Measurements from ENCODE around the gene VPREB3. TPM values are rescaled to one million over a fixed set of nuclear protein-coding genes. Genes with fewer than 3 reads are reported as not detected.
A peak's percentile ranks its signal among the peaks of the same experiment; 100 is the strongest.

VPREB3 gene
- polyA plus RNA-seq, 1 donor (not counting 4 experiments of a cell fraction or from before 2014, with no cell fraction given): not detected

GRCh38 chr22:23787600-23787896 is 33.3 kb upstream of the VPREB3 start:
- Histone ChIP-seq H3K9me3 (ENCODE audit: control insufficient read depth, low read depth, low read length) (no peaks in the 10 kb centered on the region), H2AFZ (ENCODE audit: control insufficient read depth, low read length) (peak overlapping the region; percentile 49), H3K4me3 (ENCODE audit: control insufficient read depth in 2 of 3, extremely low read depth in 1 of 3, insufficient read depth in 2 of 3, low read depth in 1 of 3, low read length in 3 of 3) (peak overlapping the region; percentile 67 to 95 (median 95)), H3K4me1 (ENCODE audit: control insufficient read depth, extremely low read depth, insufficient read depth, low read length) (peaks cover 12% of the 10 kb centered on the region), H3K27ac (ENCODE audit: control insufficient read depth, insufficient read depth, low read length) (peak overlapping the region; percentile 42), H3K4me2 (ENCODE audit: control insufficient read depth, extremely low read depth, insufficient read depth, low read depth, low read length) (peak overlapping the region; percentile 96), H3K9ac (ENCODE audit: control insufficient read depth, extremely low read depth, insufficient read depth, low read length) (peak overlapping the region; percentile 96), H3K27me3 (ENCODE audit: control insufficient read depth, extremely low read depth, insufficient read depth, low read length) (no peaks in the 10 kb centered on the region), H4K20me1 (ENCODE audit: control insufficient read depth, extremely low read depth, insufficient read depth, low read length) (peaks cover 13% of the 10 kb centered on the region), H3K79me2 (ENCODE audit: control insufficient read depth, insufficient read depth, low read length) (peaks cover 51% of the 10 kb centered on the region), H3K36me3 (ENCODE audit: control insufficient read depth in 2 of 2, extremely low read depth in 1 of 2, insufficient read depth in 2 of 2, low read length in 2 of 2) (peaks cover 5% of the 10 kb centered on the region in 2 experiments), H3K9me1 (ENCODE audit: control insufficient read depth, extremely low read depth, insufficient read depth, low read length) (no peaks in the 10 kb centered on the region)
- no peak for TF ChIP-seq EZH2 (IDR thresholded peaks at IDR 0.05; ENCODE audit: low read length)
- TF ChIP-seq, protein P1, sequence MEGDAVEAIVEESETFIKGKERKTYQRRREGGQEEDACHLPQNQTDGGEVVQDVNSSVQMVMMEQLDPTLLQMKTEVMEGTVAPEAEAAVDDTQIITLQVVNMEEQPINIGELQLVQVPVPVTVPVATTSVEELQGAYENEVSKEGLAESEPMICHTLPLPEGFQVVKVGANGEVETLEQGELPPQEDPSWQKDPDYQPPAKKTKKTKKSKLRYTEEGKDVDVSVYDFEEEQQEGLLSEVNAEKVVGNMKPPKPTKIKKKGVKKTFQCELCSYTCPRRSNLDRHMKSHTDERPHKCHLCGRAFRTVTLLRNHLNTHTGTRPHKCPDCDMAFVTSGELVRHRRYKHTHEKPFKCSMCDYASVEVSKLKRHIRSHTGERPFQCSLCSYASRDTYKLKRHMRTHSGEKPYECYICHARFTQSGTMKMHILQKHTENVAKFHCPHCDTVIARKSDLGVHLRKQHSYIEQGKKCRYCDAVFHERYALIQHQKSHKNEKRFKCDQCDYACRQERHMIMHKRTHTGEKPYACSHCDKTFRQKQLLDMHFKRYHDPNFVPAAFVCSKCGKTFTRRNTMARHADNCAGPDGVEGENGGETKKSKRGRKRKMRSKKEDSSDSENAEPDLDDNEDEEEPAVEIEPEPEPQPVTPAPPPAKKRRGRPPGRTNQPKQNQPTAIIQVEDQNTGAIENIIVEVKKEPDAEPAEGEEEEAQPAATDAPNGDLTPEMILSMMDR (optimal IDR thresholded peaks at IDR 0.05 in 1 of 3, IDR thresholded peaks at IDR 0.05 in 1 of 3, conservative IDR thresholded peaks at IDR 0.05 in 1 of 3; ENCODE audit: extremely low read depth in 1 of 3, insufficient read depth in 2 of 3, low read length in 3 of 3): no peak
- DNase-seq (ENCODE audit: low read depth, low spot score) (no peak), FAIRE-seq (no peak)
- dilution Hi-C loops (cut with MboI; ENCODE audit: extremely low pct_ligation_motif_present, low sequenced_read_pairs): no loop called here

GRCh38 chr22:23786752-23787599 is 32.8 kb upstream of the VPREB3 start, which contains the start of gene SMARCB1:
SMARCB1 (plus strand) TSS chr22:23786966; CDS start chr22:23787170, 204 bp downstream.
- Histone ChIP-seq H2AFZ (ENCODE audit: control insufficient read depth, low read length) (peak within 1 kb of the TSS; percentile 95), H3K9me1 (ENCODE audit: control insufficient read depth, extremely low read depth, insufficient read depth, low read length) (no peaks in the 10 kb centered on the region), H3K4me1 (ENCODE audit: control insufficient read depth, extremely low read depth, insufficient read depth, low read length) (peaks cover 17% of the 10 kb centered on the region), H3K36me3 (ENCODE audit: control insufficient read depth in 2 of 2, extremely low read depth in 1 of 2, insufficient read depth in 2 of 2, low read length in 2 of 2) (peaks cover 2 to 5% of the 10 kb centered on the region in 2 experiments), H3K27me3 (ENCODE audit: control insufficient read depth, extremely low read depth, insufficient read depth, low read length) (no peaks in the 10 kb centered on the region), H3K9ac (ENCODE audit: control insufficient read depth, extremely low read depth, insufficient read depth, low read length) (peak within 1 kb of the TSS; percentile 96), H3K9me3 (ENCODE audit: control insufficient read depth, low read depth, low read length) (no peaks in the 10 kb centered on the region), H3K27ac (ENCODE audit: control insufficient read depth, insufficient read depth, low read length) (peak within 1 kb of the TSS; percentile 91), H3K4me3 (ENCODE audit: control insufficient read depth in 2 of 3, extremely low read depth in 1 of 3, insufficient read depth in 2 of 3, low read depth in 1 of 3, low read length in 3 of 3) (peak within 1 kb of the TSS; percentile 67 to 95 (median 95)), H3K79me2 (ENCODE audit: control insufficient read depth, insufficient read depth, low read length) (peaks cover 46% of the 10 kb centered on the region), H3K4me2 (ENCODE audit: control insufficient read depth, extremely low read depth, insufficient read depth, low read depth, low read length) (peak within 1 kb of the TSS; percentile 99), H4K20me1 (ENCODE audit: control insufficient read depth, extremely low read depth, insufficient read depth, low read length) (peaks cover 13% of the 10 kb centered on the region)
- DNase-seq (ENCODE audit: low read depth, low spot score): peak; percentile 25
- FAIRE-seq: no peak
- dilution Hi-C loops (cut with MboI; ENCODE audit: extremely low pct_ligation_motif_present, low sequenced_read_pairs): no loop called here
- TF ChIP-seq, protein P1 (optimal IDR thresholded peaks at IDR 0.05 in 1 of 3, IDR thresholded peaks at IDR 0.05 in 1 of 3, conservative IDR thresholded peaks at IDR 0.05 in 1 of 3; ENCODE audit: extremely low read depth in 1 of 3, insufficient read depth in 2 of 3, low read length in 3 of 3): no peak
- no peak for TF ChIP-seq EZH2 (IDR thresholded peaks at IDR 0.05; ENCODE audit: low read length)
